Activated T-helper 1 cell treated with anti-CD3 and anti-CD28 coated beads, Interleukin-12 subunit alpha, Interleukin-12 subunit beta, Interleukin-2, Interleukin-4 antibody, amounts not matched to agents 30 ng/mL and 10 ng/mL and 1 ng/mL, durations not matched to agents 14 hours and 24 hours and 36 hours (primary cell): ENCODE data around the gene STEAP3. TPM values are rescaled to one million over a fixed set of nuclear protein-coding genes. Genes with fewer than 3 reads are reported as not detected.

Source experiments
- total RNA-seq: library from RNA; stranded (reverse); gene quantifications from 2 replicates; pipeline ENCODE4 v1.2.3, GENCODE V29; 2022

The STEAP3 gene
- total RNA-seq, 1 donor from 2014 or later, result 0.13 TPM

Other genes with a start within 250 kb of the STEAP3 start
- gene C1QL2, start 65.1 kb upstream of the STEAP3 start, total RNA-seq, result not detected in 2 replicates
- 10.3 and 10.7 TPM in 2 replicates for gene C2orf76, start 143.0 kb downstream of the STEAP3 start, total RNA-seq
- 142 and 146 TPM in 2 replicates for gene DBI, start 143.1 kb downstream of the STEAP3 start, total RNA-seq
- not detected in 2 replicates for gene TMEM37, start 208.0 kb downstream of the STEAP3 start, total RNA-seq